Globus pallidus (tissue), 1 donor: ENCODE measurements around the gene METTL4.

Source experiments
- DNase-seq: peaks from one replicate; pipeline ENCODE4 v3.0.0-alpha.2; 2015; ENCODE audit warnings: low spot score

The METTL4 gene

GRCh38 chr18:2515908-2516625, 55.2 kb downstream of the METTL4 start:
- DNase-seq, result no peak

GRCh38 chr18:2515171-2515787, 56.0 kb downstream of the METTL4 start:
- DNase-seq, result no peak

GRCh38 chr18:2513616-2514015, 57.7 kb downstream of the METTL4 start:
- DNase-seq, result no peak

- DNase-seq, result no peak
These were observed 59.2 kb downstream of the METTL4 start for GRCh38 chr18:2512059-2512458.

- DNase-seq, result no peak
These were observed 59.9 kb downstream of the METTL4 start for GRCh38 chr18:2511451-2511850.

- DNase-seq, result no peak
These were observed 60.9 kb downstream of the METTL4 start for GRCh38 chr18:2510416-2510815.

GRCh38 chr18:2508678-2509077, 62.6 kb downstream of the METTL4 start:
- DNase-seq, result no peak

- no peak for DNase-seq
These were observed 63.1 kb downstream of the METTL4 start for GRCh38 chr18:2508155-2508554.

- DNase-seq, result no peak
These were observed 66.7 kb downstream of the METTL4 start for GRCh38 chr18:2504642-2505041.

- no peak for DNase-seq
These were observed 68.4 kb downstream of the METTL4 start for GRCh38 chr18:2502880-2503279.

- no peak for DNase-seq
These were observed 68.9 kb downstream of the METTL4 start for GRCh38 chr18:2502394-2502793.

GRCh38 chr18:2497797-2498196, 73.5 kb downstream of the METTL4 start:
- DNase-seq, result no peak

- no peak for DNase-seq
These were observed 75.9 kb downstream of the METTL4 start for GRCh38 chr18:2495381-2495780.

- DNase-seq, result no peak
These were observed 76.4 kb downstream of the METTL4 start for GRCh38 chr18:2494921-2495320.
